ENCODE results near the gene SNX24.
"Not testable (repeated sequence)": the region's sequence is repeated elsewhere in the genome, so short reads cannot be mapped to it uniquely, and the experiment has no call there.

The SNX24 gene

DNA sequence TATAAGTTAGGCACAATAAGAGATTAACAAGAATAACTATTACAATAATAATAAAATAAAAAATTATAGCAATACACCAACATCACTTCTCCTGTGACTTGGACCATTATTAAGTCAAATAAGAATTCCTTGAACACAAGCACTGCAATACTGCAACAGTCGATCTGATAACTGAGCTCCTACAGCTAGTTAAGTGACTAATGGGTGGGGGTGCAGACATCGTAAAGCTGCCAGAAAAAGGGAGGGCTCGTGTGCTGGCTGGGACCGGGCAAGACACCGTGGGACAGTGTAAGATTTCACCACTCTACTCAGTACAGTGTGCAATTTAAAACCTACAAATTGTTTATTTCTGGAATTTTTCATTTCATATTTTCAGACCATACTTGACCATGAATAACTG, 78.8 kb downstream of the SNX24 start:
- no peak for DNase-seq

DNA sequence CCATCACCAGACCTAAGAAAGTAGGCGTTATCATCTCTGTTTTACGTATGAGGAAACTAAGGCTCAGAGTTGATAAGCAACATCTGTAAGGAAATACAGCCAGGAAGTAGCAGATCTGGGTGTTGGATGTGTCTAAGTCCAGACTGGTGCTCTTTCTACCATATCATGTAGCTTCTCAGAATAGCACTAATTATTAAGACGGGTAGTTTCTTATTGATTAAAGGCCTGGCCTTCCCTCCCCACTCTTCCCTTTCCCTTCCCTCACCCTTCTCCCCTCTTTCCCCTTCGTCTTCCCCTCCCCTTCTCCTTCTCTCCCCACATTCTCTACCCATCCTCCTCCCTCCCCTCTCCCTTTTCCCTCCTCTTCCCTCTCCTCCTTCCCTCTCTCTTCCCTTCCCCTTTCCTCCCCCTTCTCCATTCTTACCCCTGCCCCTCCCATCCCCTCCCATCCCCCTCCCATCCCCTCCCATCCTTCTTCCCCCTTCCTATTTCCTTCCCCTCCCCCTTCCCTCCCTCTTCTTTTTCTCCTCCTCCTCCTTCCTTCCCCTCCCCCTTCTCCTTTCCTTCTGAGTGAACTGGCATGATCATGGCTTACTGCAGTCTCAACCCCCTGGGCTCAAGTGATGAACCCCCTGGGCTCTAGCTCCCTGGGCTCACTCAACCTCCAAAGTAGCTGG, 79.4 kb downstream of the SNX24 start:
- DNase-seq, result no peak

DNA sequence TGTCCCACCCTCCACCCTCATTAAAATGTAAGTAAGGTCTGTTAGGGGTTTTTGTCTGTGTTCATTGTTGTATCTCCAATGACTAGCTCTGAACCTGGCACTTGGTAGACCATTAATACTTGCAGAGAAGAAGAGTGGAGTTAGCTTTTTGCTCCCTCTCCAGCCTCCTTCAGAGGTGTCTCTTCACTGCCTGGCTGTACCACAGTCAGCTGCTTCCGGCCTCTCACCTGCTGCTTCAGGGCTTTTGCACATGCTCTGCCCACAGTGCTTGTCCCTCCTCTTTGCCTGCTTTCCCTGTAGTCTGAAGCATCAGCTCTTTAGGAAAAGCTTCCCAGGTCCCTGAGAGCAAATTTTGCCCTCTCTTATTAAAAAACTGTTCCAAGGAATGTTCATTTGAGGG, 83.6 kb downstream of the SNX24 start:
- DNase-seq, result no peak

DNA sequence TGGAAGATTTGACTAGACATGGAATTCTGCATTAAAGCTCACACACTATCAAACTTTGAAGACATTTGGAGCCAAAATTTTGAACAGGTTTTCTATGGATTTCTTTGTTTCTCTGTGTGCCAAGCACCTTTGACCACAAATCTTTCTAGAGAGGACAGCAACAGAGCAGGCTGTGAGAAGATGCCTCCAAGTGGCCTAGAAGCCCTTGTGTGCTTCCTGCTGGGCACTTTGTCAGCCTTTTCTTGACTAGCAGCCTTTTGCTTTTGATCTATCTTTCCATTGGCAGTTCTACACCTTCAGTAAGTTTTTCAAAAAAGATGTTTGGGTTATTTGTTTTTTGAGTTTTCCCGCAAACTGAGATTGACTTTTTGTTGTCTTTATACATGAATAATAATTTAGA, 84.6 kb downstream of the SNX24 start:
- no peak for DNase-seq

DNA sequence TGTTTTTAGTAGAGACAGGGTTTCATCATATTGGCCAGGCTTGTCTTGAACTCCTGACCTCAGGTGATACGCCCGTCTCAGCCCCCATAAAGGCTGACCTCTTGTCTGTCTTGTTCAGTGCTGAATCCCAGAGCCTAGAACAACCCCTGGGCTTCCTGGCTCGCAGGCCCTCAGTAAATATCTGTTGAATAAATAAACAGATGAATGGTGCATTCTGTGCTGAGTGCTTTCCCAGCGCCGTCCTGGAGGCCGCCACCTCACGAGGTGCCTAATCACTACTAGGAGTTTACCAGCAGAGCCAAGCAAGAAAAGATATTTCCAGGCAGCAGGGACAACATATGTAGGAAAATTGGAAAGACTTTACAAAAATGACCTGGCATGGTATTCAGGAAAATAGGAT, 88.5 kb downstream of the SNX24 start:
- DNase-seq, result no peak

DNA sequence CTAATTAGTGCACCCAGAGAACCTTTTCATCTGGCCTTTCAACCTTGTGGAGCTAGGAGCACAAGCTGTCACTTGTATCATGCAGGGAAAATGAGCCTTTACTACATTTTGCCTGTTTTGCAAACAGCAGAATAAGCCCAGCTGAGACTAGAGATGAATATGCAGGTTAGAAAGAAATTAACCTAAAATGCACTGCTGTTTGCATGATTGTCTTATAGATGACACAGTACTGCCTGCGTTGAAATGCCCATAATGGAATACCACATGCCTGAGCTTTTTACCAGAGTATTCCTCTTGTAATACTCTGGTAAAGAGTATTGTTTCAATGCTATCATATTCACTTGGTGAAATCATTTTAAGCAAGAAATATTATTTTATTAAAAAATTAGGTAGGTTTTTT, 90.7 kb downstream of the SNX24 start:
- DNase-seq, result no peak

DNA sequence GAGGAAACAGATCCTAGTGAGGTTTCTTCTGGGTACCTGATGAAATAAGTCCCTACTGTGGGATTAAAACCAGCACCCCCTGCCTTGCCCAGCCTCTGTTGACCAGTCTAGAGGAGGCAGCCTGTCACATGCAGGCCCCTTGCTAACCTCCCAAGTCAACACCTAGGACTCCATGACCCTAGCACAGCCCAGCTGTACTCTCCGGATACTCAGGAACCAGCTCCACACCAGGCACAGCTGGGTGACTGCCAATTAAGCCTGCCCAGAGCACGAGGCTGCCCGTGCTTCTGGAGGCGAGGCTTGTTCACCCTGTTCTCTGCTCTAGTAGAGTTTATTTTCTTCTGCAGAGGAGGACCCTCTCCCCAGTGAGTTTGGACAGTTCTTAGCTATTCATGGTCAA, 92.5 kb downstream of the SNX24 start:
- DNase-seq, result no peak

DNA sequence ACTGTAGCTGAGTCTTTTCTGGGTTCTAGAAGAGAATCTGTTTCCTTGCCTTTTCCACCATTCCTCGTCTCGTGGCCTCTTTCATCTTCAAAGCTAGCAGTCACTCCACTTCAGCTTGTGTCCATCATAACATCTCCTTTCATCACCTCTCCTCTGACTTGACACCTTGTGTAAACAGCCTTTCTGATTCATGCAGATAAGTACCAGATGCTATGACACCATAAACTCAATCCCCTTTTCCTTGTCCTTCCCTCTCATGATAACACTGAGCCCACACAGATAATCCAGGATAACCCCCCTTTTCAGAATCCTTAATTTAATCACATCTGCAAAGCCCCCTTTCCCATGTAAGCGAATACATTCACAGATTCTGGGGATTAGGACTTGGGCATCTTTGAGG, 95.5 kb downstream of the SNX24 start:
- no peak for DNase-seq

DNA sequence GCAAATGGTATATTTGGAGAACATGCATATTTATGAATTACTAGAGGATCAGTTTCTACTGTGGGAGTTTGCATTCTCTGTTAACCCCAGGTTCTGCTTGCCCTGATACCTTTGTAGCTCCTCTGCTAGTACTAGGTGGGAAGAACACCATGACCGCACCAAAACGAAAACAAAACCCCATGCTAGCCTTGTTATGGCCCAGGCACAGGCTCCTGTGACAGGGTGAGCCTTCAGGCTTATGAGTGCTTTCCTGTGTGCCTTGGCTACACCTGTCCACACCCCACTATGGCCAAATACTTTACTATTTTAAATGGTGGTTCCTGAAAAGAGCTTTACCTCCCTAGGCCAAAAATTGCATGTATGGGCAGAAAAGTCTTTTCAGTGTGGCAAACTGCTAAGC, 96.3 kb downstream of the SNX24 start:
- no peak for DNase-seq

DNA sequence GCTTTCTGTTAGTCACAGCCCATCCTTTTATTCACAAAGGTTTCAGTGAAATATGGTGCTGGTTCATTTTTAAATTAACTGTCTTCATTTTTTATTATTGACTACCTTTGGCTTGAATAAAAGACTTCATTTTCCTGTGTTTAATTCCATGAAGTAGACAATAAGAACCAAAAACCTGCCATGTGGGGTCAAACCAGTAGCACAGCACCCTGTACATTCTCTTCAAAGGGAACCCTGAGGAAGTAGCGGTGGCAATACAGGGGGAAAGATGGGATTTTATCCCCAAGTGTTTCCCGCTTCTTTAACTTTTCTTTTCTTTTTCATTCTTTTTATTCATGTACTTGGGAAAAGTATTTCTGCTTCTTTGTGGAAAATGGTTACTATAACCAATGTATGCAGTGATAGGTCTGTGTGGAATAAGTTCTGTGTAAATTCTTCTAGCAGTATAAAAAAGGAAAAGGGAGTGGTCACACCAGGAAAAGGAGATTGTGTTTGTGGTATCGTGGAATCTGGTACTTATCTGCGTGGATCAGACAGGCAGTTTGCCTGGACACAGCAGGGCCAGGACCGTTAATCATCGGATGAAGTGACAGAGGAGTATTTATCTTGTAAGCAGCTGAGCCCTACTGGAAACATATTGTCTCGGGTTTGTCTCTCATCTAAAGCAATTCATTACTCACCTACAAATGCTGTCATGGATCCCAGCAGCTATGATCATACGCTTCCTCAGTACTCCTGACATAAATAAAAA, 96.9 kb downstream of the SNX24 start:
- no peak for DNase-seq

DNA sequence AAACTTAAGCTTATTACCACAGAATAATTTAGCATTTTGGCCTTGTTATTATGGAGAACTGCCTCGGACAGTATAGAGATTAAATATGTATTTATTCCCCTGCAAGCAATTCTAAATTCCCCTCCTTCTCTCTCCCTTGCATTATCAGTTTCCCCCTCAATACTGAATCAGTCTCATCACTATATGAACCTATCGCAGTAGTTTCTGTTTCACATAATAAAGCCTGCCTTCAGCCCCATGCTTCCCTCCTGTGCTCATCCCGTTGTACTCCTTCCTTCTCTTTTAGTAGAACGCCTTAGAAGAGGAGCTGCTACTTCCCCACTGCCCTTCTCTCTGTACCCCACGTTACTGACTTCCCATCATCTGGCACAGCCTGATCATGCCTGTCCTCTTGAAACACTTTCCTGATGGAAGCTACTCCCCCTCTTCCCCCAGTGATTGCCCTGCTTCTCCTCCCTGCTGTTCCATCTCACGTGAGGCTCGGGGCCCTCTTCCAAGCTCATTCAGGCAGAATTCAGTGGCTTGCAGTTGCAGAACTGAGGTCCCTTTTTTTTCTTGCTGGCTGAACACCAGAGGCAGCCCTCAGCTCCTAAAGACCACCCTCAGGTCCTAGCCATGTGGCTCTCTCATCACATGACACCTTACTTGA, 97.8 kb downstream of the SNX24 start:
- no peak for DNase-seq

DNA sequence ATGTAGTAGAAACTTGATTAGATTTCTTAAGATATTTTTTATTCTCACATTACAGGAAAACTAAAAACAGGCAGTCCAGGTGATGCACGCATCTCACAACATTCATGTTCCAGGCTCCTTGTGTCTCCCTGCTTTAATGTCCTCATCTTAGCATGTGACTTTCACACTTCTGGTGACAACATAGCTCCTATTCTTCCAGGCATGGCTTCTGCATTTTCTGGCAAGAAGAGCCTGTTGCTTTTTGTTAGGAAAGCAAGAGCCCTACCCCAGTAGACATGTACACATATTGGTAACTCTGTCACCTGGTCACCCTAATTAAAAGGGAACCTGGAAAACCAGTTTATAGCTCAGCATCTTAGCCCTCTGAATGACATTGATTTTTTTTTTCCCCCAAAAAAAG, 98.6 kb downstream of the SNX24 start:
- no peak for DNase-seq

DNA sequence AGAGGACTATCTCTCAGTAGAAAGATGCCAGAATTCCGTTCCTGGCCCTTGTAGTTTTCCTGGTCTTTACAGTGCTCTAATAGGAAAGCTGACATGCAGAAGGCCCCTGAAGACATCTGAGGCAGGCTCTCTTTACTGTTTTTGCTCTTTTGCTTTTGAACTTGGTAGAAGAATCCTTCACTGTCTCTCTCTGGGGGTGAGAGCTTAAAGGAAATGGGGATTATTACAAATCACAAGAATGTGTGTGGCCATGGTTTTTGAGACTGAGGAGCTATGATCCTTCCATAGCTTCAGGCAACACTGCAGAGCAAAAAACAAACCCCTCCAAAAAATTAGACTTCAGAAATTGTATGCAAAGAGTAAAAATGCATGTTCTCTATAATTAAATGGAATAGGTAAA, 102.0 kb downstream of the SNX24 start:
- DNase-seq, result no peak

DNA sequence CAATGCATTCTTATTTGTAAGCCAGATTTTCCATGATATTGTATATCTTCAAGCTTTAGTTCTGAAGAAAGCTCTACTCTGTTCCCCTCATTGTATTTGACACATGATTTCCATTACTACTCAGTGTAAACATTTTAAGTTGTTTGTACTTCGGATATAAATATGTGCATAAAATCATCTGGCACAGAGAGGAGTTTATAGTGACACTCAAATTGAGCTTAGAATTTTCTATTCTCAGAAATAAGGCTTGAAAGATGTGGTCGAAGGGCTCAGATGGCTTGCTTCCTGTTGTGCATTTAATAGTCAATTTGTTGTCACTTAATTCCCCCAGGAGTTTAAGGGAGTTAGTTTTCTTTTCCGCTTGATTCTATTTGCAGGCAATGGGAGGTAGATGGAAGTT, 102.4 kb downstream of the SNX24 start:
- DNase-seq, result no peak

DNA sequence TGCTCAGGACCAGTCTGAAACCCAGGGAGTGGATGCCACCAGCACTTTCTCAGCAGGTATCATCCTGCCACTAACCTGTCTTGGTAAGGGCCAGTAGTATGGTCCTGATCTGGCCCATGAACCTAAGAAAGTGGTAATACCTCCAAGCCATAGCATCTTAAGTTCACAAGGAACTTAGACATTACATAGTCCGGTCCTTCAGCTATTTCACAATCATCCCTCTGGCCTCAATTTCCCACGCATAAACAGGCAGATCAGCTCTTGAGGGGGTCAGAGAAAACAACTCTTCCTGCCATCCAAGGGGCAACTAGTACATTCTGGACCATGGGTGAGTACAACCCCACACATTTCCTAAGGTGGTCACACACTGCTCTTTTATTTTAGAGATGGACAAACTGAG, 102.9 kb downstream of the SNX24 start:
- DNase-seq, result no peak

DNA sequence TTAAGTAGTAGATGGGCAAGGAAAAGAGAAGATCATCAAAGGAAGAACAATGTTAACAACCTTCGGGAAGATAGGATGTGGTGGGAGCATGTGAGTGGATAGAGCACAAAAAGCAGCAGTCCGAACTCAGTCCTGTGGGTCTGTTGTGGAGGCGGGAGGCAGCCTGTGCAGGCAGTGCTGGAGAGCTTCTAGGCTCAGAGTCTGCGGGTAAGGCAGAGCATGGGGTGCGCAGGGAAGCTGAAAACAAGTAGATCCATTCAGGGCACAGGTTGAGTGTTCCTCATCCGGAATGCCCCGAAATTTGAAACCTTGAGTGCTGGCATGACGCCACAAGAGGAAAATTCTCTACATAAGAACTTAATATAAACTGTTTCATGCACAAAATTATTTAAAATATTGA, 106.2 kb downstream of the SNX24 start:
- no peak for DNase-seq

DNA sequence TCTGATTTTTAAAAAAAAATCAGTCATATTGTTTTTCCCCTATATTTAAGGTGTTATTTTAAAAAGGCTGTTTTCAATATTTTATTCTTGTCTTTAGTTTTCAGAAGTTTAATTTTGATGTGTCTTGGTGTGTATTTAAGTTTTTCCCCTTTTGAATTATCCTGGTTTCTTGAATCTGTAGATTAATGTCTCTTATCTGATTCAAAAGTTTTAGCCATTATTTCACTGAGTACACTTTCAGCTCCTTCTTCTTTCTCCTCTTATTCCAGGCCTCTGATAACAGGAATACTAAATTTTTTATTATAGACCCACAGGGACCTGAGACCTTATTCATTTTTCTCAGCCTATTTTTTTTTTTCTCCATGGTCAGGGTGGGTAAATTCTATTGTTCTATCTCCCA, 109.3 kb downstream of the SNX24 start:
- DNase-seq, result no peak

DNA sequence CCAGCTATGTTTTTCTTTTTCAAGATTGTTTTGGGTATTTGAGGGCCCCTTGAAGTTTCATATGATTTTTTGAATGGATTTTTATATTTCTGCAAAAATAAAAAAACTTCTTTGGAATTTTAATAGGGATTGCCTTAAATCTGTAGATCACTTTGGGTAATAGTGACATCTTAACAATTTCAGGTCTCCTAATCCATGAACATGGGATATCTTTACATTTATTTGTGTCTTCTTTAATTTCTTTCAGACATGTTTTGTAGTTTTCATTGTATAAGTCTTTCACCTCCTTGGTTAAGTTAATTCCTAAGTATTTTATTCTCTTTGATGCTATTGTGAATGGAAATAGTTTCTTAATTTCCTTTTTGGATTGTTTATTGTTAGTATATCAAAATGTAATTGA, 112.0 kb downstream of the SNX24 start:
- DNase-seq, result no peak

DNA sequence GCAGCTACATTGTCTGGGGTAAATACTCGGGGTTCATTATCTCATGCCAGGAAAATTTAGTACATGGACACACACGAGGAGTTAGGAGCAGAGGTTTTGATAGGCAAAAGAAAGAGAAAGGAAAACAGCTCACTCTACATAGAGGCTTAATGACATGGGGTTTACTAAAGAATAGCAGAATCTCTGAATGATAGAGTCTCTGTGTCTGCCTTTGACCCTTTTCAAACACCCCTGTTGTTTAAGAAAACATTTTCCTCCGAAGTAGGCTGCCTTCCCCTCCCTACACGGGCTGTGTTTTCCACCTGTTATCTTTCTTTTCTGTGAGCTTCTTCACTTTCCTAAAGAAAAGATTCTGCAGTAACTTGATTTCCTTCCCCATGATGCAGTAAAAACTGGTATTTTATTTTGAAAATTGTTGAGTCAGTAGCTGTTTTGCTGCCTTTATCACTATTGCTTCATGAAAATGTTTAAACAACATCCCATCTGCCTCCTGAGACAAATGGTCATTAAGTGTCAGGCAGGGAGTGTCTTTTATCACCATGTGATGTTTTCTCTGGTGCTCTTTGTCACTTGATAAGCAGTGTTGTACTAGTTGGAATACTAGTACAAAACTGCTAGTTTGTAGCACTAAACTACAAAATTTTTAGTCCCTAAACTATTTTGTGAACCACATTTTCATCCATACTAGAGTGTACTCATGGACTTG, 114.5 kb downstream of the SNX24 start:
- DNase-seq, result no peak

DNA sequence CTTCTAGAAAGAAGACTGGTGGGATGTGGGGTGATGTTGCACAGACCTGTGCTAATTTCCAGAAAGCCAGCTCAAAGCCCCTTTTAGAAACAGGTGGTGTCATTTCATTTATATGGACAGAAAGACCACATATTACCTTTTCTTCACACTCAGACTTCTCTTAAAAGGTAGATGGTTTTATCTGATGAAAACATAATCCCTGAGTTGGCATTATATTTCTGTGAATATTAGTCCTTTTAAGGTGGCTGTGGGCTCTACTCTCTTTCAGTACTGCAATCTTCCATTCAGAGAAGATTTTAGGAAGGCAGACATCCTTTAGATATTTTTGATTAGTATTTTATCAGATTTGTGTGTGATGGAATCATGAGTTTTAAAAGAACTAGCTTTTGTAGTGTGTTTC, 117.9 kb downstream of the SNX24 start:
- no peak for DNase-seq

DNA sequence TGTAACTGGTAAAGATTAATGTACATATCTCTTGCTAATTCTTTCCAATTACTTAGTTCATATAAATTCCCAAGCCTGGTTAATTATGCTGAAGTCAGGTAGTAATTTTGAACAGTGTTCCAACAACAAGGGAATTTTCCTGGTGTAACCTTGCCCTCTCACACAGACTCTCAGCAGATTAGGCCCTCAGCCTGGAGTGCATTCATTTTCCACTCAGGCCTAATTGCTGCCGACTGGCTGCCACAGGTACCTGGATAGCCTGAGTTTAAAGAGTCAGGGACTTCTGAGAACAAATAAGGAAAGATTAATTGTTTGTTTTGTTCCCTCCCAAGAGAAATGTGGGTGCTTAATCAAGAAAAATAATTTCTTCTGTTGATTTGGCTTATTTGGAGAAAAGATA, 119.7 kb downstream of the SNX24 start:
- DNase-seq, result no peak

DNA sequence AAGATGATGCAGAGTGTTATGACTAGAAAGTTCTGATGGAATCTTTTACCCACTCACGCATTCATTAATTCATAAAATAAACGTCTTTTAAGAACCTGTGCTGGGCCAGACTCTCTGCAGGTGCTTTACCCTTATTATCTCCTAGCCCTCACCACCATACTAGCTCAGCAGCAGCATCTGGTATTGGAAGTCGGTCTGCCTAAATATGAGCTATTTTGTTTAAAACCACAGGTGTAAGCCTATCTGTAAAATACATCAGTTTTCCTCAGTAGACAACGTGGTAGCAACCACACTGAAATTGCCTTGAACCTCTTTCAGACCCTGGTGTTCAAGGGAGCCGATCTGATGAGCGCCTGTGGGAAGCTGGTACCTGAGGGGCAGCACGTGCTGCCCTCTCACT, 121.7 kb downstream of the SNX24 start:
- DNase-seq, result no peak

DNA sequence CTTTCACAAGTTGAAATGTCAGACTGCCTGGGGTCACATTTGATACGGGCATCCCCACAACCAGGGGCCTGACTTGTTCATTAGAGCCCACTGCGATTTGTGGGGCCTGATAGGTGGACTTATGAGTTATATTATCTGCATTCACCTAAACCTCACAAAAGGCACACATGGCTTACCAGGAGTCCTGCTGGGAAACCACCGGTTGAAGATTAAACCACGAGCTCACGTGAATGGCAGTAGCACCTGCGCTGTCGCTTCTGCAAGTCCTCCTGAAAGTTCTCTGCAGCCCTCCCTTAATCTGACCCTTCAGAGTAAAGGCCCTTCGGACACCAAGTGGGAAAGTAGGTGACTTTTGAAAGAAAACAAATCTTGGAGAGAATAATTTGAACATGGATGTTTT, 122.2 kb downstream of the SNX24 start:
- no peak for DNase-seq

DNA sequence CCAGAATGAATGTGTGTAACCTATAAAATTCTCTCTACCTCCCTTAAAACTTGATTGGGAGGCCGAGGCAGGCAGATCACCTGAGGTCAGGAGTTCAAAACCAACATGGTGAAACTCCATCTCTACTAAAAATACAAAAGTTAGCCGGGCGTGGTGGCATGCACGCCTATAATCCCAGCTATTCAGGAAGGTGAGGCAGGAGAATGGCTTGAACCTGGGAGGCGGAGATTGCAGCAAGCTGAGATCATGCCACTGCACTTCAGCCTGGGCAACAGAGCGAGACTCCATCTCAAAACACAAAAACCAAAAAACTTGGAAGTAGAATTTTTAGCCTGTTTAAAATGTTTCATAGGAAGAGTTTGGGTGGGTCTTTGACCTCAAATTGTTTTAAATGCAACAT, 122.6 kb downstream of the SNX24 start:
- DNase-seq, result not testable (repeated sequence)
